ENCODE measurements around the gene TMEM119.
"Not testable (repeated sequence)": the region's sequence is repeated elsewhere in the genome, so short reads cannot be mapped to it uniquely, and the experiment has no call there.

Gene TMEM119

DNA sequence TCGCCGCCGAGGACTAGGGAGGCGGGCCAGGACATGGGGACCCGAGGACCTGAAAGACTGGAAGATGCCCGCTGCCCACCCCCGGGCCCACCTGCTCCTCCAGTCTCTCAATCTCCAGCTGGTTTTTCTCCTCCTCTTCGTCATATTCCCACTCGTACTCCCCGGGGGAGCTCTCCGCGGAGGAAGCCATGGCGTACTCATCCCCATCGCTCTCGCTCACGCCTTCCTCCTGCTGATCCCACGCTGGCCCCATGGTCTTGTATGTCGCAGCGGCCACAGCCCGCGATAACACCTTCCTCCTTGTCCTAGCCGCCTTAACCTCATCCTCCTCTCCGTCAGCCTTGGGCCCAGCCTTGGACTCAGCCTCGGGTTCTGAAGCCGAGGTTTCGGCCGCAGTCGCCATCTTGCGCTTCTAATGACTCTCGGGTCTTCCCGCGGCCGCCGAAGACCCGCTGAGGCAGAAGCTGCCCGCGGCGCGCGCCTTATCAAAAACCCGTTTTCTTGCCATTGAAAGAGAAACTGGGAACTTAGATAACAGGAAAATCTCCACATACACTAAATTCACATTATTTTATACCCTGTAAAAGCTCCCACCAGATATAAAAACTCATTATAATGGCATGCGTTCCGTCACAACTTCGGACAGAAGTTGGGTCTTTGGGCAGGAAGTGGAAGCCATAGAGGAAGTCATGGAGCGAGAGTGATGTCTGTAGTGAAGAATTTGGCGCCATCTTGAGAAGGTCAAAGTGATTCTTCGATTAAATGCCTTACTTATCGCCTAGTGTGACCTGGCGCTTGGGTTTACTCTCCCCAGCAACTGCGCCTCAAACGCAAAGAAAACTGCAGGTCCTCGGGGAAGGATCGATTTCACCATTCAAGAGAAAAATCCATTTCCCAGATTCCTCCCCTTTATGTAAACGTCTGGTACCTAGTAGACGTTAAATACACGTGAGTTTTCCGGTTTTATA lies 36.8 kb downstream of the TMEM119 start, which contains the start of gene SART3:
TSS of gene SART3 (minus strand) at position 422 of the 968 bp plus-strand sequence. CDS start at position 403, 19 bp downstream.
- FAIRE-seq (no peak), DNase-seq (ENCODE audit: insufficient read length, low spot score) (peak; percentile 67)
- peak; percentile 68 for TF ChIP-seq POLR2A (IDR thresholded peaks at IDR 0.05; ENCODE audit: low read depth, low read length)

DNA sequence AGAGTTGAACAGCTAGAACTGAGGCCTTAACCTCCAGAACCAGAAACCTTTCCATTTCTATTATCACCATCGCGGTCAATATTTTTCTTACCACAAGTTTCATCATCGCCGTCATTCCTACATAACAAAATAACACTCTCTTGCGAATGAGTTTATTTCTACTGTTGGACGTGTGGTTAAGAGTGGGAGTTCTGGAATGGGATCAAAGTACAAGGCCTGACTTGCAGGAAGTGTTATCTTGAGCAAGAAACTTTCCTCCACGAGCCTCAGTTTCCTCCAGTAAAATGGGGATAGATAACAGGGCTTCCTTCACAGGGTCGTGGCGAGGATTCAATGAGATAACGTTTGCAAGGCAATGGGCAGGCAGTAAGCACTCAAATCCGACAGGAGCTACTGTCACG lies 37.6 kb downstream of the TMEM119 start:
- TF ChIP-seq POLR2A (IDR thresholded peaks at IDR 0.05; ENCODE audit: low read depth, low read length) = no peak
- DNase-seq (ENCODE audit: insufficient read length, low spot score) (no peak), FAIRE-seq (no peak)

DNA sequence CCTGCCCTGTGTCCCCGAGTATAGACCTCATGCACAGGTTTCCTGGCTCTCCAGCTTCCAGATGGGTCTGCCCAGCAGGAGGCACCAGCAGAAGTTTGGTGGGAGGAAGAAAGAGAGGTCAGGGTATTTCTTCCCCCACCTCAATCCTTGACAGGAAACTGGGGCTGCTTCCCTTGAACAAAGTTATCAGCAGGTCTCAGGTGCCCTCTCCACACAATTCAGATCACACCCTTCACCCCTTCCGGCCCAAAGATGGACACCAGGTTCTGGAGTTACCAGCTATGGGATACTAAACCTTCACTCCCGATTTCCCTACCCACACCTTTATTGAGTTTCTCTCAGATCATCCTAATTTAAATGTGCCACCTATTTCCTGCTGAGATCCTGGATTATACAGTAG lies 38.1 kb downstream of the TMEM119 start:
- DNase-seq (ENCODE audit: insufficient read length, low spot score) (no peak), FAIRE-seq (no peak)
- no peak for TF ChIP-seq POLR2A (IDR thresholded peaks at IDR 0.05; ENCODE audit: low read depth, low read length)

DNA sequence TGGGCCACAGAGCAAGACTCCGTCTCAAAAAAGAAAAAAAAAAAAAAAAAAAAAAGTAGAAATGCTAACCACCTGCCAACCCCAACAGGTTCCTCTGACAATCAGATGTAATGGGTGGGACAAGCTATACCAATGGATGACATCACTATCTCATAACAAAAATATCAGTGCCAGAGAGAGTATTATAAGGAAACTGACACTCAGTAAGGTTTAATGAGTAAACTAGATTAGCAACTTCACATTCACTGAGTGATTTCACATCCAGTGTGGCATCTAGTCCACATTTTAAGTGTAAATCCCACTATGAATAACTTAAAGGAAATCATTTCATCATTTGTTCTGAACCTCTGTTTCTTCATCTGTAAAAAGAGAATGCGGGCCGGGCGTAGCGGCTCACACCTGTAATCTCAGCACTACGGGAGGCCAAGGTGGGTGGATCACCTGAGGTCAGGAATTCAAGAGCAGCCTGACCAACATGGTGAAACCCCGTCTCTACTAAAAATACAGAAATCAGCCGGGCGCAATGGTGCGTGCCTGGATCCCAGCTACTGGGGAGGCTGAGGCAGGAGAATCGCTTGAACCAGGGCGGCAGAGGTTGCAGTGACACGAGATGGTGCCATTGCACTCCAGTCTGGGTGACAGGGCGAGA lies 38.8 kb downstream of the TMEM119 start:
- DNase-seq (ENCODE audit: insufficient read length, low spot score) (no peak), FAIRE-seq (no peak)
- no peak for TF ChIP-seq POLR2A (IDR thresholded peaks at IDR 0.05; ENCODE audit: low read depth, low read length)

DNA sequence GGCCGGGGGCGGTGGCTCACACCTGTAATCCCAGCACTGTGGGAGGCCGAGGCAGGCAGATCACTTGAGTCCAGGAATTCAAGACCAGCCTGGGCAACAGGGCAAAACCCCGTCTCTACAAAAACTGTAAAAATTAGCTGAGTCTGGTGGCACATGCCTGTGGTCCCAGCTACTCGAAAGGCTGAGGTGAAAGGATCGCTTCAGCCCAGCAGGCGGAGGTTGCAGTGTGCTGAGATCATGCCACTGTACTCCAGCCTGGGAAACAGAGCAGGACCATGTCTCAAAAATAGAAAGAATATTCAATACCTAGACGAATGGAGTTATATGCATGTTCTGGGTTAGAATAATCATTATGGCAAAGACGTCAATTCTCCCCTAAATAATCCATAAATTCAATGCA lies 42.5 kb downstream of the TMEM119 start:
- not testable (repeated sequence) for FAIRE-seq; DNase-seq (ENCODE audit: insufficient read length, low spot score)

DNA sequence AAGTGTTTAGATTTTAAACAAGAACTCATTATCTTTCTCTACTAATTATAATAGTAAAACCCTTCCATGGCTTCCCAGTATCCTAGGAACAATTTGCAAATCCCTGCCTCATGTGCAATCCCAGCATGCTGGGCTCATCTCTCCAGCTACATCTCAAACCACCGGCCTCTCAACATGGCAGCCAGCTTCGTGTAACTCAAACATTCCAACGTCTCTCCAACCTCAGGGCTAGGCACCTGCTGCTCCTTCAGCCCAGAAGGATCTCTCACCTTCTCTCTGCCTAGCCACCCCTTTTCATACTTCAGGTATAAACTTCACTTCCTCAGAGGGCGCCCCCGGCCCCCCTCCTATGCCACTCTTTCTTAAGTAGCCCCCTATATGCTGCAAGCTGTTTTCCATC lies 44.1 kb downstream of the TMEM119 start:
- FAIRE-seq (no peak), DNase-seq (ENCODE audit: insufficient read length, low spot score) (no peak)
- TF ChIP-seq POLR2A (IDR thresholded peaks at IDR 0.05; ENCODE audit: low read depth, low read length) = no peak

DNA sequence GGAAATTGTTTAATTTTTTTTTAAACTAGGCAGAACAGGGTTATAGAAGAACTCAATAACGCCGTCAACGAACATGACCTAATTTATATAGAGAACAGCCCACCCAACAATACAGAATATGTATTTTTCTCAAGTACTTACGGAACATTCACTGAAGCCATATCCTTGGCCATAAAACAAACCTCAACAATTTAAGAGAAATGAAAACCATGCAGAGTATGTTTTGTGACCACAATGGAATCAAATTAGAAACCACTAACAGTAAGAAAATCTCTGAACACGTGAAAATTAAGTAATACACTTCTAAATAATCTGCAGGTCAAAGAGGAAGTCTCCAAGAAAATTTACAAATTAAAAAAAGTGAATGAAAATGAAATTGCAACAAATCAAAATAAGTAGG lies 46.3 kb downstream of the TMEM119 start:
- DNase-seq (ENCODE audit: insufficient read length, low spot score) (no peak), FAIRE-seq (no peak)
- TF ChIP-seq POLR2A (IDR thresholded peaks at IDR 0.05; ENCODE audit: low read depth, low read length) = no peak

DNA sequence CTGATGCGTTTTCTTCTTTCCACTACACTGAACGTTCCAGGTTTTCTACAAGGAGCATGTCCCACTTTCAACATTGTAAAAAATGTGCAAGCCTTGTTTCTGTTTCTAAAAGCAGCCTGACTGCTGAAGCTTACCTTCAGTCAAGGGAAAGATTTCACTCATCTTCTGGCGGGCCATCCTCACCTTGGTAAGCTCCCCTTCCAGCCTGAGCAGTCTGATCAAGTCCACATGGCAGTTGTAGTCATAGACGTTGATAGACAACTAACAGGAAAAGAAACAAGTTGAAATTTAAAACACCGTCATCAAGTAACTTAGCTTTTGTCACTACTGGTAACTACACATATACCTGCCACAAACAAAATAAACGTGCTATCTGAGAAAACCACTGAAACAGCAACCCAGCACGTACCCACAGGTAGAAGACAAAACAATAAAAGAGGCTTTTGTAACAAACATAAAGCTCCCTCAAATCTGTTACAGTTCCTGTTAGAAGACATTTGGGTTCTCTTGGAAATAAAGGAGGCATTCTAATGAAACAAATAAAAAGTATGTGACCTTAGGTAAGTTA lies 48.8 kb downstream of the TMEM119 start:
- DNase-seq (ENCODE audit: insufficient read length, low spot score) = no peak
- no peak for FAIRE-seq
- TF ChIP-seq POLR2A (IDR thresholded peaks at IDR 0.05; ENCODE audit: low read depth, low read length) = no peak

DNA sequence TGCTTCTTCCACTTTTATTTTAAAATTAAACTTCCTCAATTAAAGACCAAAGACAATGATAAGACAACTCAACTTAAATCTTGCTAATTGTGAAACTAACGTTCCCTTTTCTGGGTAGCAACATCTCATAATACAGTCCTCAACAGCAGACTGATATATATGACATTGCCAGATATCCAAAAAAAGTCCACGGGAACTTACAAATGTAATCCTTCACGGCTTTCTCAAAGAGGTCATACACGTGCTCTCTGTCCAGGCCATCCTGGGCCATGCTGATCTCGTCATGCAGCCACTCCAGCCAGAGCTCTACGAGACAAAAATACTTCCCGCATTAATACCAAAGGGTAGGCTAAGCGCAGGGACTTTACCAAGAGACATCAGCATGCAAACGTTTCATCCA lies 50.2 kb downstream of the TMEM119 start:
- FAIRE-seq = no peak
- DNase-seq (ENCODE audit: insufficient read length, low spot score) = no peak
- TF ChIP-seq POLR2A (IDR thresholded peaks at IDR 0.05; ENCODE audit: low read depth, low read length) = no peak

DNA sequence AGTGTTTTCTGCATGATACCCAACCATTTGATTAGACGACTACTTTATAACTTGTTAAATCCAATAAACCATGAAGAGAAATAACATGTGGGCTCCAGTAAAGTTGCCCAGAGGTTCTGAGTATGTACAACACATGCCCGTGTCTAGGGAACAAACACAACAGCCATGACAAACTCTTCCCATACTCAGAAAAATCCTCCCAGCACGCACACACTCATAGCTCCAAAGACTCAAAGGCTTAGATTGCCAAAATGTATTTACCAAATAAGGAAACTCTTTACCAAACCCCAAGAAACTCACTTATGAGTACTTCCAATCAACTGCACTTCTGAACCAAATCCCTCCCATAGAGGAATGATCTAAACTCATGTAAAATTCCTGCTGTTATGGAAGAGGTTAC lies 54.2 kb downstream of the TMEM119 start:
- FAIRE-seq = no peak
- no peak for TF ChIP-seq POLR2A (IDR thresholded peaks at IDR 0.05; ENCODE audit: low read depth, low read length)
- no peak for DNase-seq (ENCODE audit: insufficient read length, low spot score)

DNA sequence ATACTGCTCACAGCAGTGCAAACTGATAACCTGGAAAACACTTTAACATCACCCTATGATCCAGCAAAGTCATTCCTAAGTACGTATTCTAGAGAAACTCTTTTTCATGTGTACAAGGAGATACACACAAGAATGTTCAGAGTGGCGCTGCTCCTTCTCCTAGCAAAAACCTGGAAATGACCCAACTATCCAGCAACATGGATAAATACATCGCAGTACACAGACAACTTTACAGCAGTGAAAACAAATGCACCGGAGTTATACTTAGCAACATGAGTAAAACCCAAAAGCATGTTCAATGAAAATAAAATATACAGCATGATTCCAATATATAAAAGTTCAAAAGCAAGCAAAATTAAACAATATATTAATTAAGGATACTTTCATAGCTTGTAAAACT lies 55.6 kb downstream of the TMEM119 start:
- FAIRE-seq (no peak), DNase-seq (ENCODE audit: insufficient read length, low spot score) (no peak)
- no peak for TF ChIP-seq POLR2A (IDR thresholded peaks at IDR 0.05; ENCODE audit: low read depth, low read length)
